ENCODE data around the gene DOCK9.

- TF ChIP-seq CTCF (IDR thresholded peaks at IDR 0.05) (no peak), POLR2A (IDR thresholded peaks at IDR 0.05) (no peak)
Measured at GRCh38 chr13:98834254-98834960, 143.5 kb downstream of the DOCK9 start.

All from uterus (tissue), 2 donors.